HEK293 (cell line): ENCODE data around the gene GP1BB.
A peak's percentile ranks its signal among the peaks of the same experiment; 100 is the strongest.
"Not testable (repeated sequence)": the region's sequence is repeated elsewhere in the genome, so short reads cannot be mapped to it uniquely, and the experiment has no call there.

Source experiments
- CTCF ChIA-PET: fragments of 350-600 bp; formaldehyde crosslinking; extraction: SDS; loops from one replicate; lab custom pipeline; 2021; ENCODE audit warnings: antibody characterized with exemption; lab: Yijun Ruan, JAX
- POLR2A ChIA-PET: fragments of 300-600 bp; formaldehyde crosslinking; extraction: SDS; loops from one replicate; lab custom pipeline; 2020; ENCODE audit warnings: antibody characterized with exemption, inconsistent platforms; lab: Yijun Ruan, JAX
- H3K27ac ChIP-seq: fragments of 200-500 bp; sonication (Bioruptor generic); 2 replicates; pipeline ENCODE4 v1.5.1; 2014; ENCODE audit warnings: low read depth, low read length, control low read depth, inconsistent platforms; ENCODE audit errors: extremely low read depth
- H3K36me3 ChIP-seq, 2 experiments: fragments of 200-500 bp in 1 of 2; sonication (Bioruptor generic) in 1 of 2; 1 replicate in 1 of 2; 2 replicates in 1 of 2; pipeline ENCODE4 v1.5.1; 2014 to 2017; ENCODE audit warnings: inconsistent platforms in 2 of 2, low read length in 2 of 2; ENCODE audit not compliant: control insufficient read depth in 2 of 2, insufficient read depth in 1 of 2
- H3K4me1 ChIP-seq: fragments of 200-500 bp; sonication (Bioruptor generic); 2 replicates; pipeline ENCODE4 v1.5.1; 2014; ENCODE audit warnings: mild to moderate bottlenecking, low read length, inconsistent platforms; ENCODE audit not compliant: control insufficient read depth, insufficient read depth
- H3K4me3 ChIP-seq: 2 replicates; pipeline ENCODE4 v1.5.1; 2011; ENCODE audit warnings: low read depth, mild to moderate bottlenecking, control low read depth, low read length, moderate library complexity
- H3K9me3 ChIP-seq: fragments of 200-500 bp; sonication (Bioruptor generic); 2 replicates; pipeline ENCODE4 v1.5.1; 2014; ENCODE audit warnings: low read depth, low read length, inconsistent platforms; ENCODE audit not compliant: control insufficient read depth, insufficient read depth
- EGR2 ChIP-seq: fragments of 450-650 bp; formaldehyde crosslinking; IDR thresholded peaks from 2 replicates; pipeline ENCODE4 v1.5.1; 2016; ENCODE audit warnings: low read depth, missing biosample characterization, missing genetic modification characterization
- GLIS2 ChIP-seq: fragments of 450-650 bp; formaldehyde crosslinking; IDR thresholded peaks from 2 replicates; pipeline ENCODE4 v1.5.1; 2016; ENCODE audit warnings: missing biosample characterization, missing genetic modification characterization
- INSM2 ChIP-seq: fragments of 450-650 bp; formaldehyde crosslinking; IDR thresholded peaks from 2 replicates; pipeline ENCODE4 v1.5.1; 2016; ENCODE audit warnings: missing biosample characterization, missing genetic modification characterization
- YY2 ChIP-seq: fragments of 450-650 bp; formaldehyde crosslinking; IDR thresholded peaks from 2 replicates; pipeline ENCODE4 v1.5.1; 2016; ENCODE audit warnings: missing biosample characterization, missing genetic modification characterization
- ZBTB10 ChIP-seq: fragments of 450-650 bp; formaldehyde crosslinking; IDR thresholded peaks from 2 replicates; pipeline ENCODE4 v1.5.1; 2016; ENCODE audit warnings: missing biosample characterization, missing genetic modification characterization
- ZFHX2 ChIP-seq: fragments of 450-650 bp; formaldehyde crosslinking; conservative IDR thresholded peaks from 2 replicates; pipeline ENCODE4 v1.5.1; 2016; ENCODE audit warnings: missing biosample characterization, missing genetic modification characterization
- ZNF112 ChIP-seq: fragments of 450-650 bp; formaldehyde crosslinking; IDR thresholded peaks from 2 replicates; pipeline ENCODE4 v1.5.0; 2017; ENCODE audit warnings: missing biosample characterization, missing genetic modification characterization
- ZNF155 ChIP-seq: fragments of 450-650 bp; formaldehyde crosslinking; IDR thresholded peaks from 2 replicates; pipeline ENCODE4 v1.5.1; 2016; ENCODE audit warnings: missing biosample characterization, missing genetic modification characterization
- ZNF221 ChIP-seq: fragments of 450-650 bp; formaldehyde crosslinking; IDR thresholded peaks from 2 replicates; pipeline ENCODE4 v1.5.1; 2017; ENCODE audit warnings: missing biosample characterization, missing genetic modification characterization, borderline replicate concordance
- ZNF37A ChIP-seq: fragments of 450-650 bp; IDR thresholded peaks from 2 replicates; pipeline ENCODE4 v1.5.1; 2018; ENCODE audit warnings: missing biosample characterization, missing genetic modification characterization
- ZNF423 ChIP-seq: fragments of 450-650 bp; formaldehyde crosslinking; IDR thresholded peaks from 2 replicates; pipeline ENCODE4 v1.5.1; 2016; ENCODE audit warnings: missing biosample characterization, missing genetic modification characterization
- ZNF426 ChIP-seq: fragments of 450-650 bp; formaldehyde crosslinking; IDR thresholded peaks from 2 replicates; pipeline ENCODE4 v1.5.1; 2017; ENCODE audit warnings: missing biosample characterization, missing genetic modification characterization, mild to moderate bottlenecking, inconsistent platforms, moderate library complexity
- ZNF449 ChIP-seq: fragments of 450-650 bp; formaldehyde crosslinking; IDR thresholded peaks from 2 replicates; pipeline ENCODE4 v1.5.1; 2017; ENCODE audit warnings: missing biosample characterization, mild to moderate bottlenecking, missing genetic modification characterization, moderate library complexity
- ZNF513 ChIP-seq: fragments of 450-650 bp; IDR thresholded peaks from 2 replicates; pipeline ENCODE4 v1.5.1; 2018; ENCODE audit warnings: missing biosample characterization, missing genetic modification characterization
- ZNF514 ChIP-seq: fragments of 450-650 bp; formaldehyde crosslinking; IDR thresholded peaks from 2 replicates; pipeline ENCODE4 v1.5.1; 2016; ENCODE audit warnings: missing biosample characterization, missing genetic modification characterization
- ZNF555 ChIP-seq: fragments of 450-650 bp; formaldehyde crosslinking; conservative IDR thresholded peaks from 2 replicates; pipeline ENCODE4 v1.5.1; 2017; ENCODE audit warnings: missing biosample characterization, mild to moderate bottlenecking, missing genetic modification characterization, inconsistent platforms

The GP1BB gene

GRCh38 chr22:19724927-19725661 lies 1.8 kb downstream of the GP1BB start:
- Histone ChIP-seq H3K9me3 (no peaks in the 10 kb centered on the region), H3K4me1 (no peaks in the 10 kb centered on the region), H3K27ac (no peak overlapping the region), H3K4me3 (no peak overlapping the region), H3K36me3 (peaks cover 0 to 27% of the 10 kb centered on the region in 2 experiments; a peak in 1 of 3 replicates)
- CTCF ChIA-PET: no interaction called here
- POLR2A ChIA-PET: no interaction called here
- TF ChIP-seq ZFHX2 (tag by site-specific recombination) (peak; percentile 67), EGR2 (tag by site-specific recombination) (0 out of 2 replicates have a peak, but pooled peaks have one; percentile 21), ZNF426 (no peak), GLIS2 (tag by site-specific recombination) (0 out of 2 replicates have a peak, but pooled peaks have one; percentile 33), ZNF37A (tag by site-specific recombination) (no peak), INSM2 (tag by site-specific recombination) (no peak), ZNF221 (no peak), ZNF112 (tag by site-specific recombination) (no peak)

GRCh38 chr22:19726064-19726788 lies 2.9 kb downstream of the GP1BB start:
- CTCF ChIA-PET: interaction anchor here (0.6 kb wide), 1 partner anchor 184 kb away, joined by 3 read pairs; no protein-coding TSS in a partner anchor
- POLR2A ChIA-PET: not testable (repeated sequence)
- peaks cover 0 to 15% of the 10 kb centered on the region in 2 experiments; a peak in 1 of 3 replicates for H3K36me3 ChIP-seq

GRCh38 chr22:19727310-19728150 lies 4.2 kb downstream of the GP1BB start:
- ChIA-PET CTCF (interaction anchor here (7.5 kb wide), 1 partner anchor 186 kb away, joined by 184 read pairs; no protein-coding TSS in a partner anchor), POLR2A (no interaction called here)
- no peak overlapping the region for H3K4me3 ChIP-seq
- no peaks in the 10 kb centered on the region for H3K9me3 ChIP-seq
- no peak overlapping the region for H3K27ac ChIP-seq
- H3K36me3 ChIP-seq: peaks cover 0 to 3% of the 10 kb centered on the region in 2 experiments; a peak in 1 of 3 replicates
- no peaks in the 10 kb centered on the region for H3K4me1 ChIP-seq
- TF ChIP-seq EGR2 (tag by site-specific recombination) (peak; percentile 72), YY2 (no peak), ZNF155 (tag by site-specific recombination) (no peak), ZFHX2 (tag by site-specific recombination) (peak; percentile 88), ZNF555 (tag by site-specific recombination) (no peak)

More at GRCh38 chr22:19726064-19726788, 2.9 kb downstream of the GP1BB start:
- H3K4me1 ChIP-seq, H3K9me3 ChIP-seq, H3K4me3 ChIP-seq, H3K27ac ChIP-seq: not testable (repeated sequence)

DNA sequence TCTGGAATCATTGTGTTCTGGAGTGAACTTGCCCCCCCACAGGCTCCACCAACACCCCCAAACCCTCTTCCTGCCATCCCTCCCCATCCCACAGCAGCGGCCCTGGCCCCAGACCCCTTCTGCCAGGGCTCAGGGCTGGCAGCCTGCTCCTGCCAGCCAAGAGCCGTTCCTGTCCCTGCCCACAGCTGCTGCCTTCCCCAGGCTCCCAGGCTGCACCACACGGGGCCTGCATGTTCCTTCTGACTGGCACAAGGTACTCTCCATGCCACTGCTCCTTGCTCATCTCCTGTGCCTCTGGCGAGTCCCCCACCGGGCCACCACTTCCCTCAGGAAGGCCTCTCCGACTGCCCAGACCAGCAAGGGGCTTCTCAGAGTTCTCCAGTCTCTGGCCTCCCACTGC lies 4.9 kb downstream of the GP1BB start:
- Histone ChIP-seq H3K4me1 (no peaks in the 10 kb centered on the region), H3K27ac (no peak overlapping the region), H3K4me3 (no peak overlapping the region), H3K9me3 (no peaks in the 10 kb centered on the region), H3K36me3 (no peaks in the 10 kb centered on the region)
- CTCF ChIA-PET: interaction anchor here (0.6 to 7.5 kb wide), 4 partner anchors 13 to 231 kb away, joined by 3 to 184 read pairs (median 4); no protein-coding TSS in a partner anchor
- POLR2A ChIA-PET: no interaction called here
- TF ChIP-seq ZNF514 (tag by site-specific recombination) (no peak), ZNF513 (no peak), ZNF449 (tag by site-specific recombination) (no peak), ZNF423 (tag by site-specific recombination) (no peak), ZBTB10 (tag by site-specific recombination) (no peak)
